Mammary epithelial cell (primary cell): ENCODE measurements around the gene ZNF804A.

Source experiments
- EZH2 ChIP-seq: IDR thresholded peaks from 2 replicates; pipeline ENCODE4 v1.6.1; 2012; ENCODE audit warnings: low read length, inconsistent platforms, borderline replicate concordance
- TF ChIP-seq, protein P1 (sequence below), 2 donors: IDR thresholded peaks in 1 of 2; conservative IDR thresholded peaks in 1 of 2; 2 replicates each; pipeline ENCODE4 v1.5.1; 2011 to 2012; ENCODE audit warnings: inconsistent platforms in 2 of 2, low read length in 2 of 2, mild to moderate bottlenecking in 2 of 2, control low read depth in 1 of 2, low read depth in 1 of 2; ENCODE audit not compliant: insufficient read depth in 1 of 2; ENCODE audit errors: extremely low read depth in 1 of 2

DNA sequence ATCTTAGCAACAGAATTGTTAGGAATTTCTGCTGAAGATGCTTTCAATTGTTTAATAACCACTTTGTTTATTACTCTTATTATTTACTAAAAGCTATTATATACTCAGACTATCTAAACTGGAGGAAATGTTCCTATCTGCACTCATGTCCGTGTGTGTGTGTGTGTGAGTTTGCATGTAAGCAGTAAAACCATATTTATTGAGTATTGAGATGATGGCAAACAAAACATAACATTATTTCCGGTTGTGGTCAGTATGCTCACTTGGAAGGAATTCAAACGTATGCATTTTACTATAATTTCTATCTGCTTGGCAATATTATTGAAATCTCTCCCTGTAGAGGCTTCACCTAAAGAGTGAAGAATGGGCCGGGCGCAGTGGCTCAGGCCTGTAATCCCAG lies 43.0 kb upstream of the ZNF804A start:
- TF ChIP-seq, protein P1, sequence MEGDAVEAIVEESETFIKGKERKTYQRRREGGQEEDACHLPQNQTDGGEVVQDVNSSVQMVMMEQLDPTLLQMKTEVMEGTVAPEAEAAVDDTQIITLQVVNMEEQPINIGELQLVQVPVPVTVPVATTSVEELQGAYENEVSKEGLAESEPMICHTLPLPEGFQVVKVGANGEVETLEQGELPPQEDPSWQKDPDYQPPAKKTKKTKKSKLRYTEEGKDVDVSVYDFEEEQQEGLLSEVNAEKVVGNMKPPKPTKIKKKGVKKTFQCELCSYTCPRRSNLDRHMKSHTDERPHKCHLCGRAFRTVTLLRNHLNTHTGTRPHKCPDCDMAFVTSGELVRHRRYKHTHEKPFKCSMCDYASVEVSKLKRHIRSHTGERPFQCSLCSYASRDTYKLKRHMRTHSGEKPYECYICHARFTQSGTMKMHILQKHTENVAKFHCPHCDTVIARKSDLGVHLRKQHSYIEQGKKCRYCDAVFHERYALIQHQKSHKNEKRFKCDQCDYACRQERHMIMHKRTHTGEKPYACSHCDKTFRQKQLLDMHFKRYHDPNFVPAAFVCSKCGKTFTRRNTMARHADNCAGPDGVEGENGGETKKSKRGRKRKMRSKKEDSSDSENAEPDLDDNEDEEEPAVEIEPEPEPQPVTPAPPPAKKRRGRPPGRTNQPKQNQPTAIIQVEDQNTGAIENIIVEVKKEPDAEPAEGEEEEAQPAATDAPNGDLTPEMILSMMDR (conservative IDR thresholded peaks at IDR 0.05 in 1 of 2, IDR thresholded peaks at IDR 0.05 in 1 of 2; ENCODE audit: extremely low read depth in 1 of 2, insufficient read depth in 1 of 2, low read depth in 1 of 2, low read length in 2 of 2): no peak
- TF ChIP-seq EZH2: no peak
